ENCODE results near the gene BCAP31. TPM values are rescaled to one million over a fixed set of nuclear protein-coding genes. Genes with fewer than 3 reads are reported as not detected.

BCAP31 gene
- total RNA-seq, 2 experiments from 2014 or later: 43.0 to 72.0 TPM

DNA sequence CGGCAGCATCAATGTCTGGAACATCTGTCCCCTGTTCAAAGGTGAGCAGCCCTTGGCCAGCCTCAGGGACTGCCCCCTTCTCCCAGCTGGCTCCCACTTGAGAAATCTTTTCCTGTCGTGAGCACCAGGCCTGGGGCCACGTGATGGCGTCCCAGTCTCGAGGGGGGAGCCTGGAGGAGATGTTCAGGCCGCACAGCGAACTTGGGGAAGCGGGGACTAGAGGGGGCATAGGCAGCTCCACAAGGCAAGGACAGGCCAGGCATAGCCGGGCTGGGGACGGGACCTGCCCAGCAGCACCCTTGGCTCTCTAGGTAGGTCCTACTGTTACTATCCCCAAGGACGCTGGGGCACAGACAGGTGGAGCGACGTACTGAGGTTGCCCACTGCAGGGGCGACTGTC, 33.7 kb downstream of the BCAP31 start:
- POLR2A ChIA-PET: no interaction called here
- Histone ChIP-seq H3K36me3 (ENCODE audit: insufficient read depth, low read length) (no peaks in the 10 kb centered on the region), H3K4me1 (ENCODE audit: insufficient read depth, low read length, poor library complexity, severe bottlenecking) (no peaks in the 10 kb centered on the region), H3K79me2 (ENCODE audit: insufficient read depth, low read depth, low read length) (no peaks in the 10 kb centered on the region), H3K4me2 (ENCODE audit: low read length) (no peak overlapping the region), H4K20me1 (ENCODE audit: insufficient read depth, low read length) (no peaks in the 10 kb centered on the region), H2AFZ (ENCODE audit: low read length) (no peak overlapping the region), H3K4me3 (ENCODE audit: low read depth, low read length, poor library complexity, severe bottlenecking) (no peak overlapping the region), H3K27ac (ENCODE audit: low read depth, low read length, poor library complexity, severe bottlenecking) (no peak overlapping the region), H3K9me2 (ENCODE audit: insufficient read depth, low read length) (no peaks in the 10 kb centered on the region), H3K9me3 (ENCODE audit: low read length) (no peaks in the 10 kb centered on the region)
- intact Hi-C loops (cut with micrococcal nuclease; ENCODE audit: unreplicated experiment): no loop called here
- no peak for TF ChIP-seq EZH2phosphoT487 (IDR thresholded peaks at IDR 0.05; ENCODE audit: borderline replicate concordance, low read depth, low read length)
- TF ChIP-seq, protein P1, sequence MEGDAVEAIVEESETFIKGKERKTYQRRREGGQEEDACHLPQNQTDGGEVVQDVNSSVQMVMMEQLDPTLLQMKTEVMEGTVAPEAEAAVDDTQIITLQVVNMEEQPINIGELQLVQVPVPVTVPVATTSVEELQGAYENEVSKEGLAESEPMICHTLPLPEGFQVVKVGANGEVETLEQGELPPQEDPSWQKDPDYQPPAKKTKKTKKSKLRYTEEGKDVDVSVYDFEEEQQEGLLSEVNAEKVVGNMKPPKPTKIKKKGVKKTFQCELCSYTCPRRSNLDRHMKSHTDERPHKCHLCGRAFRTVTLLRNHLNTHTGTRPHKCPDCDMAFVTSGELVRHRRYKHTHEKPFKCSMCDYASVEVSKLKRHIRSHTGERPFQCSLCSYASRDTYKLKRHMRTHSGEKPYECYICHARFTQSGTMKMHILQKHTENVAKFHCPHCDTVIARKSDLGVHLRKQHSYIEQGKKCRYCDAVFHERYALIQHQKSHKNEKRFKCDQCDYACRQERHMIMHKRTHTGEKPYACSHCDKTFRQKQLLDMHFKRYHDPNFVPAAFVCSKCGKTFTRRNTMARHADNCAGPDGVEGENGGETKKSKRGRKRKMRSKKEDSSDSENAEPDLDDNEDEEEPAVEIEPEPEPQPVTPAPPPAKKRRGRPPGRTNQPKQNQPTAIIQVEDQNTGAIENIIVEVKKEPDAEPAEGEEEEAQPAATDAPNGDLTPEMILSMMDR (conservative IDR thresholded peaks at IDR 0.05; ENCODE audit: low read length): no peak
- no TSS peak for BruUV-seq (replicated peaks)
- CTCF ChIA-PET (ENCODE audit: unreplicated experiment): no interaction called here
- no peak for DNase-seq (ENCODE audit: low spot score)

DNA sequence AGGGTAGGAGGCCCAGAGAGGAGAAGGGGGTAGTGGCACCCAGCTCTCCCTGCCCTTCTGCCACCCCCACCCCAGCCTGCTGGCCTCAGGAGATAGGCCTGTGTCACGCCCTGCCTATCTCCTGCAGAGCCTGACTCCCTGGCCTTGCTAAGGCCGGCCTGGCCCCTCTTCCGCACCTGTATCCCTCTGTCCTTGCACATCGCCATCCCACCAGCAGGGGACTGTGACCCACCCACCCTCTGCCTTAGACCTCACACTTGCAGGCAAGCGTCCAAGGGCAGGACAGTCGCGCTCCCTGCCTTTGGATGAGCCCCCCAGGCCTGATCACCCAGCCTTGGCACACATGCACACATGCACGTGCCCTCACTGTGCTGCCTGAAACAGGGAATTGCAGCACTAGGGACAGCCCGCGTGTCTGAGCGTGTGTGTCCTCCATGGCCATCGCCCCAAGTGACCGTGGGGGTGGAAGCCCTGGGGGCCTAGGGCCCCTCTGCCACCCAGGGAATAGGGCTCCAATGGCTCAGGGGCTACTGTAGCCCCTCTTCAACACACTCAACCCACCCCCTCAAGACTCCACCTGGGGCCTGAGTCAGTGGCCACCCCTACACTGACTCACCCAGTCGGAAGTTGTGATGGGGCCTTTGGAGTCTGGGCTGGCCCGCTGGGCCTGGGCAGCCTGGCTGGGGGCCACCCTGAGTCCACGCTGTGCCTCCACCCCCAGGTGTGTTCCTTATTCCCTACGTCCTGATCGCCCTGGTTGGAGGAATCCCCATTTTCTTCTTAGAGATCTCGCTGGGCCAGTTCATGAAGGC, 34.3 kb downstream of the BCAP31 start:
- Histone ChIP-seq H3K9me3 (ENCODE audit: low read length) (no peaks in the 10 kb centered on the region), H3K4me1 (ENCODE audit: insufficient read depth, low read length, poor library complexity, severe bottlenecking) (no peaks in the 10 kb centered on the region), H3K4me3 (ENCODE audit: low read depth, low read length, poor library complexity, severe bottlenecking) (no peak overlapping the region), H3K9me2 (ENCODE audit: insufficient read depth, low read length) (no peaks in the 10 kb centered on the region), H2AFZ (ENCODE audit: low read length) (no peak overlapping the region), H3K27ac (ENCODE audit: low read depth, low read length, poor library complexity, severe bottlenecking) (no peak overlapping the region), H3K79me2 (ENCODE audit: insufficient read depth, low read depth, low read length) (no peaks in the 10 kb centered on the region), H3K36me3 (ENCODE audit: insufficient read depth, low read length) (no peaks in the 10 kb centered on the region), H3K4me2 (ENCODE audit: low read length) (no peak overlapping the region), H4K20me1 (ENCODE audit: insufficient read depth, low read length) (no peaks in the 10 kb centered on the region)
- ChIA-PET CTCF (ENCODE audit: unreplicated experiment) (no interaction called here), POLR2A (no interaction called here)
- no peak for DNase-seq (ENCODE audit: low spot score)
- no peak for TF ChIP-seq EZH2phosphoT487 (IDR thresholded peaks at IDR 0.05; ENCODE audit: borderline replicate concordance, low read depth, low read length)
- TF ChIP-seq, protein P1 (conservative IDR thresholded peaks at IDR 0.05; ENCODE audit: low read length): no peak
- intact Hi-C loops (cut with micrococcal nuclease; ENCODE audit: unreplicated experiment): loop anchor here (10.0 kb wide), 1 partner anchor 75 kb away; the partner anchor contains the start of gene PLXNB3
- BruUV-seq (replicated peaks): no TSS peak

DNA sequence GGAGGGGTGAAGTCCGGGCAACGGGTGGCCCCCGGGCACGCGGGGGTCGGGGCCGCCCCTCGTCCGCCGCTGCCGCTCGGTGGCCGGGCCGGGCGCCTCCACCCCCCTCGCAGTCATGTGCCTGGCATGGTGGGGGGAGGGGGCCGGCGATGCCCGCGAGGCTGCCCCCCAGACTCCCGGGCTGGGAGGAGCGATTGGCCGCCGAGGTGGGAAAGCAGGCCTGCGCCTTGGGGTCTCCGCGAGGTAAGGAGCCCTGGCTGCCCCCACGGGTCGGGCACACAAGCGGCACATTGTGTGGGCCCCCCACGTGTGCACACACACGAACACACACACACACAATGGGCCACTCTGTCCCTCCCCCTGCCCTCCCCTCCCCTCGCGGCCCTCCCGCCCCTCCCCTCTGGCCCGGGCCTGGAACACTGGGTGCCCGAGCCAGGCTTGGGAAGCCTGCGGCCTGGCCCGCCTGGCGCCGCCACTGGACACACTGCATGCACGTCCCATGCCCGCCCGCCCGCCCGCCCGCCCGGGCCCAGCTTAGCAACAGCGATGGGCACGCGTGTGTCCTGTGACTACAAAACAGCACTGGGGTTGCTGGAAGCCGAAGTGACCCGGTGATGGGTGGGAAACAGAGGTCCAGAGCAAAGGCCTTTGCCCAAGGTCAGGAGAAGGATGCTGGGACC, 35.1 kb downstream of the BCAP31 start:
- Histone ChIP-seq H3K27ac (ENCODE audit: low read depth, low read length, poor library complexity, severe bottlenecking) (no peak overlapping the region), H3K36me3 (ENCODE audit: insufficient read depth, low read length) (no peaks in the 10 kb centered on the region), H4K20me1 (ENCODE audit: insufficient read depth, low read length) (no peaks in the 10 kb centered on the region), H3K4me1 (ENCODE audit: insufficient read depth, low read length, poor library complexity, severe bottlenecking) (no peaks in the 10 kb centered on the region), H3K4me2 (ENCODE audit: low read length) (no peak overlapping the region), H3K79me2 (ENCODE audit: insufficient read depth, low read depth, low read length) (no peaks in the 10 kb centered on the region), H2AFZ (ENCODE audit: low read length) (no peak overlapping the region), H3K9me2 (ENCODE audit: insufficient read depth, low read length) (no peaks in the 10 kb centered on the region), H3K9me3 (ENCODE audit: low read length) (no peaks in the 10 kb centered on the region), H3K4me3 (ENCODE audit: low read depth, low read length, poor library complexity, severe bottlenecking) (no peak overlapping the region)
- TF ChIP-seq, protein P1 (conservative IDR thresholded peaks at IDR 0.05; ENCODE audit: low read length): no peak
- no peak for TF ChIP-seq EZH2phosphoT487 (IDR thresholded peaks at IDR 0.05; ENCODE audit: borderline replicate concordance, low read depth, low read length)
- ChIA-PET CTCF (ENCODE audit: unreplicated experiment) (no interaction called here), POLR2A (no interaction called here)
- no TSS peak for BruUV-seq (replicated peaks)
- intact Hi-C loops (cut with micrococcal nuclease; ENCODE audit: unreplicated experiment): loop anchor here (10.0 kb wide), 1 partner anchor 76 kb away; the partner anchor contains the start of gene PLXNB3
- no peak for DNase-seq (ENCODE audit: low spot score)

All from OCI-LY7 (cell line).